ENCODE results near the gene PRR36. TPM values are rescaled to one million over a fixed set of nuclear protein-coding genes. Genes with fewer than 3 reads are reported as not detected.
"Not testable (repeated sequence)": the region's sequence is repeated elsewhere in the genome, so short reads cannot be mapped to it uniquely, and the experiment has no call there.

The PRR36 gene
- total RNA-seq, 1 experiment from 2014 or later, result 11.7 TPM

DNA sequence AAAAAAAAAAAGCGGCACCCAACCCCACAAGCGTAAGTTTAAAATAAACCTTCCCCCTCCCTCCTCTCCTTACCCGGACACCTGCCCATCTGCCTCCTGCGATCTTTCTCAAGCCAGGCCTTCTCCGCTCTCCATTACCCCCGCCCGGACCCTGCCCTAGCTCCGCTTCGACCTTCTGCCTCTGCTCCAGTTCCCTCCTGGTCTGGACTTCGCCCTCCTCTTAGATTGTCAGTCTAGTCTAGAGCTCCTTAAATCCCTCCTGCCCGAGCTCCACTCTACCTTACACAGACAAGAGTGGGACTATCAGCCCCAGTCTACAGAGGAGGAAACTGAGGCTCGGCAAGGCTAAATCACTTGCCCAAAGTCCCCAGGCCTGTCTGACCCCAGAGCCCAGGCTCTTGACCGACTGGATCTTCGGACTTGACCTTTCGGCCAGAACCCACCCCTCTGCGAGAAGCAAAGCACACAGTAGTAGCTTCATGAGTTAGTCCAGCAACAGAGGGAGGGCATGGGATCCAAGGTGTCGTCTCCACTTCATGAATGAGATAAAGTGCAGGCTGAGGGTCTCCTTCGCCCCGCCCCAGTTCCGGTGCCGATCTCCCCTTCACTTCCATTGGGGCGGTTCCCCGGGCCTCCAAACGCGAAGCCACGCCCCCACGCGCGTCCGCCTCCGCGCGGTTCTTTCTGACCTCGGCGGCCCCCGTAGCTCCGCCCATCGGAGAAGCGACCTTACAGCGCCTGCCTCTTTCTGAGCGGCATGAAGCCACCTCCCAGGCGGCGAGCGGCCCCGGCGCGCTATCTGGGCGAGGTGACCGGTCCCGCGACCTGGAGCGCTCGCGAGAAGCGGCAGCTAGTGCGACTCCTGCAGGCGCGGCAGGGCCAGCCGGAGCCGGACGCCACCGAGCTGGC lies 45.7 kb upstream of the PRR36 start, which contains the start of gene SNAPC2:
SNAPC2 (plus strand) TSS at position 729 of the 909 bp plus-strand sequence; CDS start at position 758, 29 bp downstream.
- CTCF ChIA-PET, result interaction anchor here (0.6 to 2.3 kb wide), 12 partner anchors 9 to 1389 kb away, joined by 3 to 18 read pairs (median 8); partner anchors contain the start of genes LRRC8E, TIMM44 and TNFSF9
- Mint-ChIP-seq H3K4me3 (ENCODE audit: low read depth, unreplicated experiment) (peak within 1 kb of the TSS; percentile 76), H3K27me3 (ENCODE audit: unreplicated experiment) (no peaks in the 10 kb centered on the region), H3K36me3 (ENCODE audit: insufficient read depth, unreplicated experiment) (peaks cover 31% of the 10 kb centered on the region), H3K4me1 (ENCODE audit: low read depth, unreplicated experiment) (peaks cover 8% of the 10 kb centered on the region), H3K9me3 (ENCODE audit: low read depth, unreplicated experiment) (no peaks in the 10 kb centered on the region), H3K27ac (ENCODE audit: unreplicated experiment) (peak within 1 kb of the TSS; percentile 42)
- peak; percentile 94 for DNase-seq
- TF ChIP-seq, protein P1, sequence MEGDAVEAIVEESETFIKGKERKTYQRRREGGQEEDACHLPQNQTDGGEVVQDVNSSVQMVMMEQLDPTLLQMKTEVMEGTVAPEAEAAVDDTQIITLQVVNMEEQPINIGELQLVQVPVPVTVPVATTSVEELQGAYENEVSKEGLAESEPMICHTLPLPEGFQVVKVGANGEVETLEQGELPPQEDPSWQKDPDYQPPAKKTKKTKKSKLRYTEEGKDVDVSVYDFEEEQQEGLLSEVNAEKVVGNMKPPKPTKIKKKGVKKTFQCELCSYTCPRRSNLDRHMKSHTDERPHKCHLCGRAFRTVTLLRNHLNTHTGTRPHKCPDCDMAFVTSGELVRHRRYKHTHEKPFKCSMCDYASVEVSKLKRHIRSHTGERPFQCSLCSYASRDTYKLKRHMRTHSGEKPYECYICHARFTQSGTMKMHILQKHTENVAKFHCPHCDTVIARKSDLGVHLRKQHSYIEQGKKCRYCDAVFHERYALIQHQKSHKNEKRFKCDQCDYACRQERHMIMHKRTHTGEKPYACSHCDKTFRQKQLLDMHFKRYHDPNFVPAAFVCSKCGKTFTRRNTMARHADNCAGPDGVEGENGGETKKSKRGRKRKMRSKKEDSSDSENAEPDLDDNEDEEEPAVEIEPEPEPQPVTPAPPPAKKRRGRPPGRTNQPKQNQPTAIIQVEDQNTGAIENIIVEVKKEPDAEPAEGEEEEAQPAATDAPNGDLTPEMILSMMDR (IDR thresholded peaks at IDR 0.05; ENCODE audit: unreplicated experiment), result no peak
- BruUV-seq (replicated peaks), result no TSS peak
- intact Hi-C loops (cut with micrococcal nuclease; ENCODE audit: unreplicated experiment), result no loop called here

GRCh38 chr19:7918615-7919421 lies 44.6 kb upstream of the PRR36 start:
- H3K27ac Mint-ChIP-seq (ENCODE audit: unreplicated experiment), result no peak overlapping the region
- H3K4me1 Mint-ChIP-seq (ENCODE audit: low read depth, unreplicated experiment), result peaks cover 8% of the 10 kb centered on the region
- peaks cover 37% of the 10 kb centered on the region for H3K36me3 Mint-ChIP-seq (ENCODE audit: insufficient read depth, unreplicated experiment)
- intact Hi-C loops (cut with micrococcal nuclease; ENCODE audit: unreplicated experiment), result no loop called here
- peak overlapping the region; percentile 76 for H3K4me3 Mint-ChIP-seq (ENCODE audit: low read depth, unreplicated experiment)
- no peaks in the 10 kb centered on the region for H3K27me3 Mint-ChIP-seq (ENCODE audit: unreplicated experiment)
- DNase-seq, result no peak
- CTCF ChIA-PET, result interaction anchor here (2.1 kb wide), 1 partner anchor 25 kb away, joined by 13 read pairs; the partner anchor contains the start of gene TIMM44
- no peaks in the 10 kb centered on the region for H3K9me3 Mint-ChIP-seq (ENCODE audit: low read depth, unreplicated experiment)
- BruUV-seq (replicated peaks), result no TSS peak
- TF ChIP-seq, protein P1 (IDR thresholded peaks at IDR 0.05; ENCODE audit: unreplicated experiment), result no peak

GRCh38 chr19:7918062-7918614 lies 43.9 kb upstream of the PRR36 start:
- intact Hi-C loops (cut with micrococcal nuclease; ENCODE audit: unreplicated experiment); H3K9me3 Mint-ChIP-seq (ENCODE audit: low read depth, unreplicated experiment); DNase-seq; H3K27me3 Mint-ChIP-seq (ENCODE audit: unreplicated experiment); H3K4me1 Mint-ChIP-seq (ENCODE audit: low read depth, unreplicated experiment); H3K27ac Mint-ChIP-seq (ENCODE audit: unreplicated experiment); BruUV-seq (replicated peaks): not testable (repeated sequence)
- Mint-ChIP-seq H3K36me3 (ENCODE audit: insufficient read depth, unreplicated experiment) (peaks cover 38% of the 10 kb centered on the region), H3K4me3 (ENCODE audit: low read depth, unreplicated experiment) (peak overlapping the region; percentile 65)
- TF ChIP-seq, protein P1 (IDR thresholded peaks at IDR 0.05; ENCODE audit: unreplicated experiment), result peak; percentile 5
- CTCF ChIA-PET, result interaction anchor here (0.7 kb wide), 1 partner anchor 25 kb away, joined by 4 read pairs; the partner anchor contains the start of gene TIMM44
